ENCODE data around the gene LIPT2. TPM values are rescaled to one million over a fixed set of nuclear protein-coding genes. Genes with fewer than 3 reads are reported as not detected.

LIPT2 gene
- polyA plus RNA-seq, 1 of the 3 experiments (the other 2 are of a cell fraction): 4.6 TPM

DNA sequence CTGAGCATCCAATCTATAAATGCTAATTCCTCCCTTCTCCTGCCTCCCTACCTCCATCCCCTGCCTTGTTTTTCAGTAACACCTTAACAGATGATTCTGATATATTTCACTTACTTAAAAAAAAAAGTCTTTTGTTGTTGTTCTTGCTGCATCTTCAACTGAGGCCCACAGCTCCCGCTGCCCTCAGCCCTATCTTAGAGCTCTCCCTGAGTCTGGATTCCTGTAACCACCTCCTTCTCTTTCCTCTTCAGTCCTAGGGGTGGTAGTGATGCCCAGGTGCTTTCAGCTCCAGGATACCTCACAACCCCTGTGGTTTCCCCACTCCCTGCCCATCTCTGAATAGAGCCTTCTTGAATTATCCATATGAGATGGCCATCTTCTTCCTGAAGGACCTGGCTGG, 22.5 kb downstream of the LIPT2 start:
- DNase-seq: no peak
- Histone ChIP-seq H3K36me3 (replicated peaks in 1 of 2; ENCODE audit: control insufficient read depth in 1 of 2, insufficient read depth in 2 of 2, low read length in 1 of 2) (no peaks in the 10 kb centered on the region), H3K27me3 (ENCODE audit: insufficient read depth) (peaks cover 5% of the 10 kb centered on the region; the same call in 1 of the 2 replicates), H3K27ac (ENCODE audit: low read depth in 2 of 2, low read length in 1 of 2) (no peak overlapping the region), H3K4me2 (no peak overlapping the region), H3K9me2 (no peaks in the 10 kb centered on the region), H3K79me2 (ENCODE audit: insufficient read depth) (no peaks in the 10 kb centered on the region), H3K4me1 (ENCODE audit: control insufficient read depth in 1 of 2, insufficient read depth in 2 of 2, low read depth in 1 of 2, low read length in 1 of 2) (peaks cover 0 to 2% of the 10 kb centered on the region in 2 experiments; a peak in 2 of 4 replicates), H3K4me3 (ENCODE audit: low read depth in 2 of 2, low read length in 1 of 2) (no peak overlapping the region), H3K9me3 (no peaks in the 10 kb centered on the region), H3K9ac (no peak overlapping the region), H4K20me1 (ENCODE audit: insufficient read depth) (no peaks in the 10 kb centered on the region), H3F3A (replicated peaks; ENCODE audit: insufficient read depth) (no peaks in the 10 kb centered on the region), H2AFZ (ENCODE audit: low read depth) (no peak overlapping the region)
- ChIA-PET CTCF (interaction anchor here (0.9 to 2.1 kb wide), 3 partner anchors 18 to 213 kb away, joined by 3 to 10 read pairs (median 4); no protein-coding TSS in a partner anchor), POLR2A (interaction anchor here (1.1 kb wide), 1 partner anchor 23 kb away, joined by 3 read pairs; the partner anchor contains the start of gene LIPT2)
- WGBS (ENCODE audit: low lambda C conversion rate): 54% methylated on average over 1 of the region's 1 CpG
- TF ChIP-seq EZH2phosphoT487 (IDR thresholded peaks at IDR 0.05; ENCODE audit: borderline replicate concordance, low read depth) (no peak), FOXM1 (IDR thresholded peaks at IDR 0.05; ENCODE audit: low read depth) (no peak), FOXJ3 (CRISPR knock-in tag; IDR thresholded peaks at IDR 0.05) (no peak), FOSL2 (IDR thresholded peaks at IDR 0.05; ENCODE audit: borderline replicate concordance, low read depth) (no peak), TEAD4 (IDR thresholded peaks at IDR 0.05; ENCODE audit: borderline replicate concordance, insufficient read depth) (no peak), JUND (IDR thresholded peaks at IDR 0.05) (no peak), POLR2AphosphoS5 (IDR thresholded peaks at IDR 0.05; ENCODE audit: low read depth, low read length) (no peak), RCOR1 (IDR thresholded peaks at IDR 0.05; ENCODE audit: low read length) (no peak), MXI1 (IDR thresholded peaks at IDR 0.05; ENCODE audit: low read depth, low read length) (no peak)
- TF ChIP-seq, protein P1, sequence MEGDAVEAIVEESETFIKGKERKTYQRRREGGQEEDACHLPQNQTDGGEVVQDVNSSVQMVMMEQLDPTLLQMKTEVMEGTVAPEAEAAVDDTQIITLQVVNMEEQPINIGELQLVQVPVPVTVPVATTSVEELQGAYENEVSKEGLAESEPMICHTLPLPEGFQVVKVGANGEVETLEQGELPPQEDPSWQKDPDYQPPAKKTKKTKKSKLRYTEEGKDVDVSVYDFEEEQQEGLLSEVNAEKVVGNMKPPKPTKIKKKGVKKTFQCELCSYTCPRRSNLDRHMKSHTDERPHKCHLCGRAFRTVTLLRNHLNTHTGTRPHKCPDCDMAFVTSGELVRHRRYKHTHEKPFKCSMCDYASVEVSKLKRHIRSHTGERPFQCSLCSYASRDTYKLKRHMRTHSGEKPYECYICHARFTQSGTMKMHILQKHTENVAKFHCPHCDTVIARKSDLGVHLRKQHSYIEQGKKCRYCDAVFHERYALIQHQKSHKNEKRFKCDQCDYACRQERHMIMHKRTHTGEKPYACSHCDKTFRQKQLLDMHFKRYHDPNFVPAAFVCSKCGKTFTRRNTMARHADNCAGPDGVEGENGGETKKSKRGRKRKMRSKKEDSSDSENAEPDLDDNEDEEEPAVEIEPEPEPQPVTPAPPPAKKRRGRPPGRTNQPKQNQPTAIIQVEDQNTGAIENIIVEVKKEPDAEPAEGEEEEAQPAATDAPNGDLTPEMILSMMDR (IDR thresholded peaks at IDR 0.05): no peak
- TF ChIP-seq, protein P2, sequence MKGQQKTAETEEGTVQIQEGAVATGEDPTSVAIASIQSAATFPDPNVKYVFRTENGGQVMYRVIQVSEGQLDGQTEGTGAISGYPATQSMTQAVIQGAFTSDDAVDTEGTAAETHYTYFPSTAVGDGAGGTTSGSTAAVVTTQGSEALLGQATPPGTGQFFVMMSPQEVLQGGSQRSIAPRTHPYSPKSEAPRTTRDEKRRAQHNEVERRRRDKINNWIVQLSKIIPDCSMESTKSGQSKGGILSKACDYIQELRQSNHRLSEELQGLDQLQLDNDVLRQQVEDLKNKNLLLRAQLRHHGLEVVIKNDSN (IDR thresholded peaks at IDR 0.05; ENCODE audit: borderline replicate concordance, low read depth): no peak

DNA sequence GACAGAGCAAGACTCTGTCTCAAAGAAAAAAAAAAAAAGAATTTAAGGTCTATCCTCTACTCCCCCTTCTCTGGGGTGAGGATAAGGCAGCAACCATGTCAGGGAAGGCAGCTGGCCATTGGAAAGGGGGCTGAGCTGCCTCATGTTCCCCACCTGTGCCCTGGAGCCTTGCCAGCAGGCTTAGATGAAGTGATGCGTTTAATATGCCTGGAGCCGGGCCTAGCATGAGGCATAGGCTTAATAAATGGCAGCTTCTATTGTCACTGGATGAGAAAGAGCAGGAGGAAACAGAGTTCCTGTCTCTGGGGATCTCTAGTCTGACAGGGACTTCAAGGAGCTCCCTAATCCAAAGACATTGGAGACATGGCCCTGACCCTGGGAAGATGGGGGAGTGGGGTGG, 23.0 kb downstream of the LIPT2 start:
- WGBS (ENCODE audit: low lambda C conversion rate): 70% methylated on average over 2 of the region's 2 CpGs
- Histone ChIP-seq H3K9ac (no peak overlapping the region), H3K9me2 (no peaks in the 10 kb centered on the region), H2AFZ (ENCODE audit: low read depth) (no peak overlapping the region), H3K27ac (ENCODE audit: low read depth in 2 of 2, low read length in 1 of 2) (no peak overlapping the region), H3K4me3 (ENCODE audit: low read depth in 2 of 2, low read length in 1 of 2) (no peak overlapping the region), H3K4me1 (ENCODE audit: control insufficient read depth in 1 of 2, insufficient read depth in 2 of 2, low read depth in 1 of 2, low read length in 1 of 2) (peaks cover 0 to 2% of the 10 kb centered on the region in 2 experiments; a peak in 2 of 4 replicates), H3K36me3 (replicated peaks in 1 of 2; ENCODE audit: control insufficient read depth in 1 of 2, insufficient read depth in 2 of 2, low read length in 1 of 2) (no peaks in the 10 kb centered on the region), H3K9me3 (no peaks in the 10 kb centered on the region), H3K27me3 (ENCODE audit: insufficient read depth) (peaks cover under 1% of the 10 kb centered on the region; the same call in 1 of the 2 replicates), H3F3A (replicated peaks; ENCODE audit: insufficient read depth) (no peaks in the 10 kb centered on the region), H4K20me1 (ENCODE audit: insufficient read depth) (no peaks in the 10 kb centered on the region), H3K4me2 (no peak overlapping the region), H3K79me2 (ENCODE audit: insufficient read depth) (no peaks in the 10 kb centered on the region)
- ChIA-PET CTCF (interaction anchor here (0.7 to 2.1 kb wide), 4 partner anchors 17 to 215 kb away, joined by 3 to 10 read pairs (median 4); no protein-coding TSS in a partner anchor), POLR2A (interaction anchor here (1.1 kb wide), 1 partner anchor 23 kb away, joined by 3 read pairs; the partner anchor contains the start of gene LIPT2)
- DNase-seq: no peak
- TF ChIP-seq ELF1 (IDR thresholded peaks at IDR 0.05) (no peak), FOXM1 (IDR thresholded peaks at IDR 0.05; ENCODE audit: low read depth) (no peak), NFIC (IDR thresholded peaks at IDR 0.05; ENCODE audit: borderline replicate concordance) (no peak), RXRA (IDR thresholded peaks at IDR 0.05; ENCODE audit: borderline replicate concordance, low read depth) (no peak), FOSL2 (IDR thresholded peaks at IDR 0.05; ENCODE audit: borderline replicate concordance, low read depth) (no peak), FOXJ3 (CRISPR knock-in tag; IDR thresholded peaks at IDR 0.05) (no peak), RAD21 (IDR thresholded peaks at IDR 0.05; ENCODE audit: low read length) (no peak), GABPA (IDR thresholded peaks at IDR 0.05; ENCODE audit: low read depth) (no peak), TEAD4 (IDR thresholded peaks at IDR 0.05; ENCODE audit: borderline replicate concordance, insufficient read depth) (no peak), YY1 (IDR thresholded peaks at IDR 0.05; ENCODE audit: low read depth) (no peak), TCF12 (IDR thresholded peaks at IDR 0.05) (no peak)
- TF ChIP-seq, protein P1 (IDR thresholded peaks at IDR 0.05): no peak
- TF ChIP-seq, protein P3, sequence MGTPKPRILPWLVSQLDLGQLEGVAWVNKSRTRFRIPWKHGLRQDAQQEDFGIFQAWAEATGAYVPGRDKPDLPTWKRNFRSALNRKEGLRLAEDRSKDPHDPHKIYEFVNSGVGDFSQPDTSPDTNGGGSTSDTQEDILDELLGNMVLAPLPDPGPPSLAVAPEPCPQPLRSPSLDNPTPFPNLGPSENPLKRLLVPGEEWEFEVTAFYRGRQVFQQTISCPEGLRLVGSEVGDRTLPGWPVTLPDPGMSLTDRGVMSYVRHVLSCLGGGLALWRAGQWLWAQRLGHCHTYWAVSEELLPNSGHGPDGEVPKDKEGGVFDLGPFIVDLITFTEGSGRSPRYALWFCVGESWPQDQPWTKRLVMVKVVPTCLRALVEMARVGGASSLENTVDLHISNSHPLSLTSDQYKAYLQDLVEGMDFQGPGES (IDR thresholded peaks at IDR 0.05; ENCODE audit: low read depth, low read length): no peak
